Putamen (tissue), 1 donor: ENCODE measurements around the gene CHRNE.

ENCODE experiments used
- DNase-seq: peaks from one replicate; pipeline ENCODE4 v3.0.0-alpha.2; 2016; ENCODE audit warnings: low spot score

Gene CHRNE

DNA sequence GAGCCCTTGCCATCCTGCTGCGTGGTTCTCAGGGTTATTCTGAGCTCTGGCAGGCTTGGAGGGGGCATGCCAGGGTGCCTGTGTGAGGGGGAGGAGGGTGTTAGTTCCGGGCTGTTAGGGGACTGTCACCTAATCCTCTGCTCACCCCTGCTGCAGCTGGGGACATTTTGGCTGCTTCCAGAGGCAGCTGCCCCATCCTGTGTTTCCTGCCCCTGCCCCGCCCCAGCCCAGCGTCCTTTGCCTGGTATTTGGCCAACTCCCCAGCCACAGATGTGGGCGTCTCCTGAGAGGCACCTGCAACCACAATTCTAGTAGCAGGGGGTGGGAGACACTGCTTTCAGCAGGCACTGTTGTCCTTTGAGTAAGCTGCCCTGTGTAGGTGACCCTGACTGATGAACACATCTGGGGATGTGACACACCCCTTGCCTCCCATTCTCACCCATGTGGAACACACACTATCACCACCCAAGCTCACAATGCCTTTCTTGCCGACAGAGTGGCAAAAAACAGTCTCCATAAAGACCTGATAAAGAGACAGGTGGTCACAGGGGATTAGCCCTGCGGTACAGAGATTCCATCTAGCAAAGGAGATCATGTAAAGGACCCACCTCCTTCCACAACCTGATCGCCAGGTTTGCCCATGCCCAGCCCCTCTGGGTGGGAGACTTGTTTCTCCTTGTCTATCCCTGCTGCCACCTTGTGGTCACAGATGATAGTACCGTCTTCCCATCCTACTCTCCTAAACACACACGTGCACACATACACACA lies at the start of gene CHRNE:
Gene CHRNE (minus strand): TSS at position 48 of the 768 bp plus-strand sequence. CDS start 35 bp downstream, at position 13.
- peak; percentile 63 for DNase-seq

DNA sequence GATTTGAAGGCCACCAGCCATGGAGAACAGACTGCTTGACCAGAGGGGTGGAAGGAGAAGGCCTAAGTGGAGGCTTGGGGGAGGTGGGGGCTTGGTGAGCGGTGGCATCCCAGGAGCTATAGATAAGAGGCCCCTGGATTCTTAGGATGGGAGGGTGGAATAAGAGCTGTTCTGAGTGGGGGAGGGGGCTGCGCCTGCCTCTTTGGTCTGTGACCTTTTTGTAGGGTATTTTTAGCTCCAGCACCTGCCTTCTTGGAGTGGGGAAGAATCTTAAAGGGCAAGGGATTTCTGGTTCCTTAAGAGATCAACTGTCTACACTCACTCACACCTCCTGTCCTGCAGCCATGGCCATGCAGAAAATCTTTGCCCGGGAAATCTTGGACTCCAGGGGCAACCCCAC lies 48.6 kb upstream of the CHRNE start:
- no peak for DNase-seq

DNA sequence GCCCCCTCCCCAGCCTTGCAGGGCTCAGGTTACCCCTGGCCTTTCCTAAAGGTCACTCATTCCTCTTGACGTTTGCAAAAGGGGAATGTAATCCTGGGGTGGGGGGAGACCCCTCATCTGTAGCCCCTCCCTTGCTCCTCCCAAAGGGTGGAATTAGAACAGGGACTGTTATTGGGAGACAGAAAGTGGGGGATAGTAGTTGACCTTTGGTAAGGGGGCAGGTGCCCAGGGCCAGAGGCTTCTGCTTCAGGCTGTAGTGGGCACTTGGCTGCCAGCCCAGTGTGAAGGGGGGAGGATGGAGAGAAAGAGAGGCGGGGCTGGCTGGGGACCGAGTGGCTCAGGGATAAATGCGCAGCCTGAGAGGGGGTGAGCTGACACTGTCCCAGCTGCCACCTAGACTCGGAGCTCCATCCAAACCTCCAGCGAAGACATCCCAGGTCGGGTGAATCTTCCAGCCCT lies 47.9 kb upstream of the CHRNE start, which contains the start of gene ENO3:
Gene ENO3 (plus strand): TSS at position 374 of the 459 bp plus-strand sequence. CDS start 711 bp downstream, outside the sequence.
- DNase-seq, result no peak

DNA sequence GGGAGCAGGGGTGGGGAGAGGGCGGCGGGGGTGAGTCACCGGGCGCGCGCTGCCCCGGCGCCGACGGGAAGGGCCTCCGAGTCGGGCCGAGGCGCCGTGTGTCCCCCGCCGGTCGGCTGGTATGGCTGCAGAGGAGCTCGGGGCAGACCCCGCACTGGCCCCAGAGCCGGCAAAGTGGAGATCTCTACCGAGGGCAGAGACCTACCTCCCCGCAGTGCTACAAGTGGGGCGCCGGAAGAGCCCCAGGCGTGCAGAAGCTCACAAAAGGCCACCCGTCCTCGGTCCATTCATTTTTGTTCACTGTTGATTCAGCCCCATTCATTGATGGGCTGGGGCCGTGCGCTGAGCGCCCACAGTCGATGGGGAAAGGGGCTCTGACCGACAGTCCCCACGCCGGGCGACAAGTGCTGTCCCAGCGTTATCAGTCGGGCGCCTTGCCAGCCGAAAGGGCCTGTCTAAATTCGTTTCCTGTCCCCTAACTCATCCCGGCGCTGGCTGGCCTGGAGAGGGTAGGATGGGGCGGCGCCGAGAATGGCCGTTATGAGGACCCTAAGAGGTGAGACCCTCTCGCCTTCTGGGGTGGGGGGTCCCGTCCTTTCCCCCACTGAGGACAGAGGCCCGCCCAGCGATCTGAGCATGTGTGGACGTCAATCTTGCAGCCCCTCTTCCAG lies 47.3 kb upstream of the CHRNE start:
- DNase-seq, result no peak

DNA sequence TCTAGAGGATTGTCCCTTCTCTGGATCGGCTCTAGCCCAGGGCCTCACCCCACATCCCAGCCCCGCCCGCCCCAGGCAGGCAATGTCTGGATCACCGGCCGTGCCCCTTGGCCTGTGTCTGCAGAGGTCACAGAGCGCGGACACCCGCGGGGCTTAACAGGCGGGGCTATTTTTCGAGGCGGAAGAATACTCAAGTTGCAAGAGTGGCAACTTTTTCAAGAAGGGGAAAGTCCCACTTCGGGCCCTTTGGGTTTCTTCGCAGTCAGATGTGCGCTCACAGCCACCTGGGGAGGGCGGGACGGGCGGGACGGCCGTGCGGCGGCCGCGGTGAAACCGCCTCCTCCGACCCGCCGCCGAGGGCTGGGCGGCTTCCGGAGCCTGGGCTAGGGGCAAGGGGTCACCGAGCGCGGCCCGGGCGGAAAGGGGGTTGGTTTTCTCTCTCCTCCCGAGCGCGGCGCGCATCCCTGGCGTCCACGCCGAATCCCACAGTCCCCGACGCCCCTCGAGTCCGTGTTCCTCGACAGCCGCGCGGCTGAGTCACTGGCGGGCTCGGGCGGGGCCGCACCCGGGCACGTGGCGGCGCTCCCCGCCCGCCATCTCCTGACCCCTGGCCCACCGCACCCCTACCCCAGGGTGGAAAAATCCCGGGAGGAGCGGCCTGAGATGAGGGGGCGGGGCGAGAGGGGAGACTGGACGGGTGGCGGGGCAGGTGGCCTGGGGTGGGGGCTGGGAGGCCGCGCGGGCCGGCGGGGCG lies 46.6 kb upstream of the CHRNE start:
- DNase-seq, result no peak

GRCh38 chr17:4948931-4949320 lies 46.0 kb upstream of the CHRNE start:
- peak; percentile 88 for DNase-seq

DNA sequence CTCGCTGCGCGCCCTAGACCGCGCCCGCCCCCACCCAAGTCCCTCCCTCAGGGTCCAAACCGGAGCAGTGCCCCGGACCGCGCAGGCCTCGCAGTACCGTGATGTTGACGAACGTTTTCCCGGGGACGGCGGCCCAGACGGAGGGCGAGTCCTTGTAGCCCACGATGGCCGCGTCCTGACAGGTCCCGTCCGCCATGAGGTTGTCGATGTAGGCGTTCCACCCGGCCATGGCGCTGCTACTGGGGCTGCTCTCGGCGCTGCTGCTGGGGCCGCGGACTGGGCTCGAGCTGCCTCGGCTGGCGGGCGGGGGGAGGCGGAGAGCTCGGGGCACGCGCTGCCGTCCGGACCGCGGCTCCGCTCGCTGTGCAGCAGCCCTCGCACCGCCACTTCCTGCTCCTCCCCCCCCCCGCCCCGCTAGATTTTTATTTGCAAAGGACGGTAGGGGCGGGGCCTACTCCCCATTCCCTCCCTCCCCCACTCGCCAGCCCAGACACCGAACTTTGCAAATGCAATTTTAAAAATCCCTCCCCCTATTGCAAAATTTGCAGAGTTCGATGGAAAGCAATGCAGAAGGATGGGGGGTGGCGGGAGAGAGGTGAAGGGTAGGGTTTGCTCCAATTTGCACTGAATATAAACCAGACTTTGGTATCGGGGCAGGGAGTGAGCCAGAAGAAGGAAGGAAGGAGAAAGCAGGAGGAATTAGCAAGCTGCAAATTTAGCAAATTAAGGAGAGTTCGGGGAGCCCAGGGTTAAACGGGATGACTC lies 45.5 kb upstream of the CHRNE start, which contains the start of gene PFN1:
Gene PFN1 (minus strand): TSS at position 365 of the 765 bp plus-strand sequence. CDS start 136 bp downstream, at position 229.
- DNase-seq, result peak; percentile 89

GRCh38 chr17:4947411-4948165 lies 44.7 kb upstream of the CHRNE start:
- no peak for DNase-seq

DNA sequence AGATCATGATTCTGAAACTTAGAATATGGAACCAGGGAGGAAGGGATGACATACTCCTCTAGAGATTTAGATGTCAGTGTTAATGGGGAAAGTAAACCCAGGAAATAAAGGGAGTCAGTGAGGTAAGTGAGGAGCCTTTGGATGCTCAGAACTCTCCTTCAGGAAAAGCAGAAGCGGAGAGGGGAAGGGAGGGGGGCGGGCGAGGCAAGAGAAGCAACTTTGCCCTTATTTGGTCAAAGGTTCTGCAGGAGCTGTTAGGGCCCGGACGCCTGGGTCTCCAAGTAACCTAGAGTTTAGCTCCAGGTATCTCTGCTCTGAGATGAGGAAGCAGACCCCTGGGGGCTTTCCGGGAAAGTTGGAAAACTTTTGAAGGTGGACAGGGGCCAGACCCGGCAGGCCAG lies 44.1 kb upstream of the CHRNE start:
- no peak for DNase-seq

GRCh38 chr17:4946312-4946976 lies 43.5 kb upstream of the CHRNE start:
- no peak for DNase-seq

GRCh38 chr17:4945944-4946280 lies 43.0 kb upstream of the CHRNE start:
- DNase-seq, result no peak

DNA sequence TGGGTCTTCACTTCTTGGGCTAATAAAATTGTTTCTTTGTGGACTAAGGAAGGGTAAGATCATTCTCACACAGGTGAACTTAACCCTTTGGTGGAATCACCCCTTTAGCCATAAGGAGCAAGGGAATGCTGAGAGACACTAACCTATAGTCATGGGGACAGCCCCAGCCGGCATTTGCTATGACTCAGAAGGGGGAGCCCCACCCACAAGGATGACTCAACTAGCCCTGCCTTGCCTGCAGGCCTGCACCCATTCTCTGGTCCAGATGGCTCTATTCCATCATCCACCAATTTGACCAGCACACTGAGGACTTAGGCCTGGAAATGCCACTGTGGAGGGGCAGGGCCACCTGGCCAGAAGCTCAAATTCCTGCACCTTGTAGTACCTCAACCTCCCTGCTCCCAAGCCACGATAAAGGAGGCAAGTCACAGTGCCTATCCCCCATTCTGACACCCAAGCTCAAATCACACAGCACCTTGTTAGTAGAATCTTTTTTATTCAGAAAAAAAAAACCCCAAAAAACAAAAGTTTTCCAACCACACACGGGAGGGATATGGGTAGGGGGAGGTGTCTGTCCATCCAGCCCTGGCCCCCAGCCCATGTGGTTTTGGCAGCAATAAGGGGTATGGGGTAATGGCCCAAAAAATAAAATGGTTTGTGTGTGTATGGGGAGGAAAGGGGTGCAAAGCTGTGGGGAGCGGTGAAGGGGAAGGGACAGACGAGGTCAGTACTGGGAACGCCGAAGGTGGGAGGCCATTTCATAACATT lies 42.5 kb upstream of the CHRNE start:
- DNase-seq, result no peak

DNA sequence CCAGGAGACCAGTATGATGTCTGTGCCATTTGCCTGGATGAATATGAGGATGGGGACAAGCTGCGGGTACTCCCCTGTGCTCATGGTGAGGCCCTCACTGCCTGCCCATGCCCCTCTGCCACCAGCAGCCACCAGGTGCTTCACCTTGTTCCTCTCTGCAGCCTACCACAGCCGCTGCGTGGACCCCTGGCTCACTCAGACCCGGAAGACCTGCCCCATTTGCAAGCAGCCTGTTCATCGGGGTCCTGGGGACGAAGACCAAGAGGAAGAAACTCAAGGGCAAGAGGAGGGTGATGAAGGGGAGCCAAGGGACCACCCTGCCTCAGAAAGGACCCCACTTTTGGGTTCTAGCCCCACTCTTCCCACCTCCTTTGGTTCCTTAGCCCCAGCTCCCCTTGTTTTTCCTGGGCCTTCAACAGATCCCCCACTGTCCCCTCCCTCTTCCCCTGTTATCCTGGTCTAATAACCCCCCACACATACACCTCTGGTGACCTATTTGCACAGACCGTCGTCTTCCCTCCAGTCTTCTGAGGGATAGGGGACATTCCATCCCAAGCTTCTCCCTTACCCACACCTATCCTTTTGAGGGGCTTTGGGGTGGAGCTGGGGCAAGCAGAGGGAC lies 41.8 kb upstream of the CHRNE start:
- DNase-seq, result no peak

- no peak for DNase-seq
Observed at GRCh38 chr17:4944163-4944553, 41.3 kb upstream of the CHRNE start.

- no peak for DNase-seq
Observed at GRCh38 chr17:4942760-4943508, 40.0 kb upstream of the CHRNE start.

- DNase-seq, result no peak
Observed at GRCh38 chr17:4941319-4941610, 38.4 kb upstream of the CHRNE start.

DNA sequence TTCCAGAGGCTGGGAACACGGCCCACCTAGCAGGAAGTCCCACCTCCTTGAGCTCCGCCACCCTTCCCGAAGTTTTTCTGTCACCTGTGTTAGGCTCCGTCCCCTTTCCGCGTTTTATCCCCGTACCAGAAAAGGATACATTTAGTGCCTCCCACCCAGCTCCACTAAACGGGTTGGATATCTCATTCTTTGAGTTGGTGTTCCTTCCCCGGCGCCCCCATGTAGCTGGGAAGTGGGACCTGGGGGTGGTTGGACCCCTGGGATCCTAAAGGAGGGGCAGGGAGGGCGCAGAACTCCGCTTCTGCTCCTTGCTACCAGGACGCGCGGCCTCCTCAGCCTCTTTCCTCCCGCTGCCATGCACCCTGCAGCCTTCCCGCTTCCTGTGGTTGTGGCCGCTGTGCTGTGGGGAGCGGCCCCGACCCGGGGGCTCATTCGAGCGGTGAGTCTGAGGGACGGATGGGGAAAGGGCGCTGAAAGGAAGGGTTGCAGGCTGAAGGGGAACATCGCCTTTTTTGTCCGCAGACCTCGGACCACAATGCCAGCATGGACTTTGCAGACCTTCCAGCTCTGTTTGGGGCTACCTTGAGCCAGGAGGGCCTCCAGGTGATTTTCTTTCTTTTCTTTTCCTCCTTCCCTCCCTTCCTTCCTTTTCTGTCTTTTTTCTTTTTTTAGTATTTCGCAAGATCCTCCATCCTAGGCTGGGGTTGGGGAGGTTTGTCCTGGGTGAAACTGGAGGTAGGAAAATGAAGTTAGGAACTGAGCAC lies 37.8 kb upstream of the CHRNE start:
- DNase-seq, result no peak
